Measurements from ENCODE around the gene TEAD1.
A peak's percentile ranks its signal among the peaks of the same experiment; 100 is the strongest.

TEAD1 gene

DNA sequence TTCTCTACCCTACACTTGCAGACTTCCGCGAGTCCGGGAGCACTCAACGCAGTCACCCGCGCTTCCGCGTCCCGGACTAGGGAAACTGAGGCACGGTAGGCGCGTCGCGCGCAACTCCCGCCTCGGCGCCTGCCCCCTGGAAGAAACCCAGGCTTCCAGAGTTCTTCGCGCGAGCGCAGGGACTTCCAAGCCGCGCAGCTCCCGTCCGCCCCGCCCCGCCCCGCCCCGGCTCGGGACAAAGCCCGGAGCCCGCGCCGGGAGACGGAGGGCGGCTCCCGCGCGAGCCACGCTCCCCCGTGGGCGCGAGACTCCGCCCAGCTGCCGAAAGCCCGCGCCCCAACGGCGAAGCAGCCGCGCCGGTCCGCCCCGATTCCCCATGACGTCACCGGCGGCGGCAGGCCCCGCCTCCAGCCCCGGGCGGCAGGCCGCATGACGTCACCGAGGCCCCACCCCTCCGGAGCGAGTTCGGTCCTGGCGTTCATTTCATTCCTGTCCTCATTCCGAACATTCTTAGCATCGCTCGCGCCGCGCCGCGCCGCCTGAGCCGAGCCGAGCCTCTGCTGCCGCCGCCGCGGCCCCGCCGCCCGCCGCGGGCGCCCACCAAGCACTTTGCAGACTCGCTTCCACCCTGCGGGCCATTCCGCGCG is at the start of gene TEAD1:
Gene TEAD1, plus strand, starts transcription at position 498 of the 647 bp plus-strand sequence.
- DNase-seq (ENCODE audit: low read depth, low spot score): peak; percentile 97

DNA sequence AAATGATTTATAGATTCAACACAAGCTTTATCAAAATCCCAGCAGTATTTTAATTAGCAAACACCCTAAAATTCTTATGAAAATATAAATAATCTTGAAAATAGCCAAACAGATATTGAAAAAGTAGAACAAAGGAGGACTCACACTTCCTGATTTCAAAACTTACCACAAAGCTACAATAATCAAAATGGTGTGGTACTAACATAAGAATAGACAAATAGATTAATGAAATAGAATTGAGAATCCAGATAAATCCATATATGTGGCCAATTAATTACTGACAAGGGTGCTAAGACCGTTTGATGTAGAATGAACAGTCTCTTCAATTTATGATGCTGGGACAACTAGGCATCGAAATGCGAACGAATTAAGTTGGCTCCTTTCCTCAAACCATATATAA is 49.6 kb upstream of the TEAD1 start:
- no peak for DNase-seq (ENCODE audit: low read depth, low spot score)

DNA sequence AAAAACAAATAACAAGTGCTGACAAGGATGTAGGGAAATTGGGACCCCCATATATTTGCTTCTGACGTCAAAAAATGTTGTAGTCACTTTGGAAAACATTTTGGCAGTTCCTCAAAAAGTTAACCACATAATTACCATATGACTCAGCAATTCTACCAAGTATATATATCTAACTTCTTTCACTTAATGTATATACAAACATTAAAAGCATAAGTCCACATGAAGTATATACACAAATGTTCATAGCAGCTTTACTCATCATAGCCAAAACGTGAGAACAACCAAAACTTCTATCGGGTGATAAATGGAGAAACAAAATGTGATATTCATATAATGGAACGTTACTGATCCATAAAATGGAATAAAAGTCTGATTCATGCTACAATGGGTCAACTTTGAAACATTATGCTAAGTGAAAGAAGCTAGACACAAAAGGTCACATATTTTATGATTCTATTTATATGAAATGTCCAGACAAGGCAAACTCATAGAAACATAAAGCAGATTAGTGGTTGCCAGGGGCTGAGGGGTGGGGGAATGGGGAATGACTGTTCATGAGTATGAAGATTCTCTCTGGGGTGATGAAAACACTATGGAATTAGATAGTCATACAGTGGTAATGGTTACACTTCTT is 48.7 kb upstream of the TEAD1 start:
- no peak for DNase-seq (ENCODE audit: low read depth, low spot score)

DNA sequence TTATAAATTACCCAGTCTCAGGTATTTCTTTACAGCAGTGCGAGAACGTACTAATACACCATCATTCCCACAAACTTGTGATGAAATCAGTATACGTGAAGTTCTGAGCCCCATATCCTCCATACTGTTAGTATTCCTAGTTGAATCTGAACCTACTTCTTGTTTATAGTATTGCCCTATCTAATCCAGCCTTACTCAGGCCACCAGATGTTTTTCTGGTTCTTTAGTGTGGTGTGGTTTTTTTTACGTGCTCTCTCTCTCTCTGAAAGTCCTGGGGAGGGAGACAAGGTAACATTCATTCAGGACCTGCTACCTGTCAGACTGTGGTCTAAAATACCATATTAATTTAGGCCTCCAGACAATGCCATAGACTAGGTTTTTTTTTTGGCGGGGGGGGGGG is 47.6 kb upstream of the TEAD1 start:
- no peak for DNase-seq (ENCODE audit: low read depth, low spot score)

DNA sequence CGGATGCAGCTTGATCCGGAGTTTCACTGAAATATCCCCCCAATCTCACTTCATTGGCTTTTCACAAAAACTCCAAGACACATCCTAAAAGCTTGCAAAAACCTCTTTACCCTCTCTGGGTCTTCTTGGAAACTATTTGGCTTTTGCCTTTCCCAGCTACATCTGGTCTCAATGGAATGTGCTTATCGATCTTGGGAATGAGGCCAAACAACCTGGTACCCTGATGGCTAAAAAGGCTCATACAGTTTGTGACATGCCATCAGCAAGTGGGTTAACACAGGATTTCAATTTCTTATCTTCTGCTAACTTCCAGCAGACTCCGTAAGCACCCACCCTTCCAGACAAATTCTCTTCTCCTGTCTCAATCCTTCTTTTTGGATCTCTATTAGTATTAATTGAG is 45.9 kb upstream of the TEAD1 start:
- DNase-seq (ENCODE audit: low read depth, low spot score): no peak

DNA sequence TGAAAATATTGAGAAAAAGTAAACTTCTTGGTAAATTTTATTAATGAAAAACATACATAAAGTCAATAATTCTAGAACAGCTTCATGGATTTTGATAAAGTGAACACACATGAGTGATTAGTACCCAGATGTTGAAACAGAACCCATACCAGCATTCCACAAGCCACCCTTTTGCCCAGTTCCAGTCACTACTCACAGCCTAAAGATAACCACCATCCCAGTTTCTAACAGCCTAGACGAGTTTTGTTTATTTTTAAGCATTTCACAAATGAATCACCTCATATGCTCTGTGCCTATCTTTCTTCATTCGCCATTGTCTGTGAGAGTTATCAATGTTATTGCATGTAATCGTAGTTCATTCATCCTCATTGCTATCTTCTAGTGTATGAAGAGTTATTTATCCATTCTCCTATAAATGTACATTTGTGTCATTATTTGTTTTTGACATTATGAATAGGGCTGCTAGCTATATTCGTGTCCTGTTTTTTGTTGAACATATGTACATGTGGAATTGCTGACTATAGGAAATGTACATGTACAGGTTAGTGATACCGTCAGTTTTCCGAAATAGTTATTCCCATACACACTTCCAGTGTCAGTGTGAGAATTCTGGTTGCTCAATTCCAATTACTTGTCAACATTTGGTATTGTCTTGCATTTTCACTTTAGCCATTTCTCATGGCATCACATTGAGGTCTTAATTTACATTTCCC is 44.5 kb upstream of the TEAD1 start:
- no peak for DNase-seq (ENCODE audit: low read depth, low spot score)

DNA sequence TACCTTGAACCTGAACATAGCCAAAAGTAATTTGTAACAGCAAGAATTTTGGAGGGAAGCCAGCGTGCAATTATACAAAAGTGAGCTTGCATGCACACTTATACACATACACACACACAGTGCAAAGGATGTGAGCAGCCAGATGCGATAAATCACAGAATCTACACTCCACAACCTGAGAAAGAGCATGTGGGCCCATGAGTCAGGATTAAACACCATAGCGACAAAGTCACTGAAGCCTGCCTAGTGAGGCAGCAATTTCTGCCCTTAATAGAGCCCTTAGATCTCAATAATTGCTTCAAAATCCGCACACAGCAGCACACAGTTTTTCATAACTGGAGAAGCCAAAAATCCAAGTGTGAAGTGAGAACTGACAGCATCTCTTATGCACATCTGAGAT is 42.6 kb upstream of the TEAD1 start:
- DNase-seq (ENCODE audit: low read depth, low spot score): no peak

DNA sequence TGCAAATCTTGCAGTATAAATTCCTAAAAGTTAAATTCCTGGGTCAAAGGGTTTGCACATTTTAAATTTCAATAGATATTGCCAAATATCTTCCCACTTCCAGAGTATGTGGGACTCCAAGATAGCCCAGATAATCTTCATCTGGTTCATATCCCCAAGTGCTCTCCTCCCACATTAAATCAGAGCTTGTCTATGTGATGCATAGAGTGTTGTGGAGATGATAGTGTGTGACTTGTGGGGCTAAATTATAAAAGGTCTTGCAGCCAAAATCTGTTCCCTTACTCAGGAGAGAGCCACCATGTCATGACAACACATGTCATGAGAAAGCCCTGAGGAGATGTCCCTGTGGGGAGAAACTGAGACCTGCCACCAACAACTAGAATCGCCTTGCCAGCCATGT is 39.9 kb upstream of the TEAD1 start:
- no peak for DNase-seq (ENCODE audit: low read depth, low spot score)

DNA sequence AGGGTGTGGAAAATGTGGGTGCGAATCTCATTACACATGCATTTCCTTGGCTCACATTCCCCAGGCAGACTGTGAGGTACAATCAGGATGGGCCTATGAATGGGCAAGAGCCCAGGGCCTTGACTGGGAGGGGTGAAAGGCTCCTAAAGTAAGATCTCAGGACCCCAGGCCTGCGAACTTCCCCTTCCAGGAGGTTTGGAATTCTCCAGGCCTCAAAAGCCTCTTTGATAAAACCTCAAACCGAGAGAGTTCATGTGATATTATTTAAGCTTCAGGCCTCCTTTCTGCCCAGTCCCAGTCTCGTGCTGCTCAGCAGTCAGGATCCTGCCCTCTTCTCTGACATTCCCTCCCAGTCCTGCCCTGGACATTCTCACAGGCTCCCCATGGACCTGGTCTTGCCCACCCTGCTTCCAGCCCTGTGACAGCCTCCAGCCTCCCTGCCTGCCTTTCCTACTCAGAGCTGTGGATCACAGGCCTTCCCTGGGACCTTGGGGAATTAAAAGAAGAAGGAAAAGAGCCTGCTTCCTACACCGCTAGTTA is 37.3 kb upstream of the TEAD1 start:
- no peak for DNase-seq (ENCODE audit: low read depth, low spot score)

DNA sequence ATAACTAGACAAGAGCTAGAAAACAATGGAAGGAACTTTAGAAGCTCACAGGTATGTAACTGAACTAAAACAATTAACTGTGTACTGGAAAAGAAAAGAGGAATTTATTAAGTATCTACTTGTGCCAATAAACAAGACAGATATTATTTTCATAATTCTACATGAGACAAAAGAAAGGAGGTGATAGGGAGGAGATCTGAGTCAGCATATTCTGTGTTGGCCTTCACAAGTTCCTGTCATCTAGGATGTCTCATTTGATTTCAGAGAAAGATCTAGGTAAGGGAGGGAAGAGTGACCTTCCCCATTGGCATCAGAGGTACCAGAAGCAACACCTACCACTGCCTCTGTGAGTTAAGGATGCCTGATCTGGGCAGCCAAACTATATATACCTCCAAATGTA is 34.8 kb upstream of the TEAD1 start:
- no peak for DNase-seq (ENCODE audit: low read depth, low spot score)

DNA sequence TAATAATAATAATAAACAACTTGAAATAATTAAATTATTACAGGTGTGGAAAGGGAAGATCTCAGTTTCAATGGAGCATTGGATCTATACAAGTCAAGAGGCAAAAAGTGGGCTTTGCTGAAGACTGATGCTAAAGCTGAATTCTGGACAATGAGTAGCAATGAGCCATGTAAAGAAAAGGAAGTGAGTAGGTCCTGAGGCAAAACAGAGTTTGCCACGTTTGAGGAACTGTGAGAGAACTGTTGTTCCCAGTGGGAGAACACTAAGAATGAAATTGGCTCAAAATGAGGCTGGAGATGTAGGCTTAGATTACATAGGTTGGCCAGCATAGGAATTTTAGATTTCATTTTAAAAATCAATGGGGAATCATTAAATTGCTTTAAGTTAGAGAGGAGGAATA is 33.9 kb upstream of the TEAD1 start:
- DNase-seq (ENCODE audit: low read depth, low spot score): no peak

DNA sequence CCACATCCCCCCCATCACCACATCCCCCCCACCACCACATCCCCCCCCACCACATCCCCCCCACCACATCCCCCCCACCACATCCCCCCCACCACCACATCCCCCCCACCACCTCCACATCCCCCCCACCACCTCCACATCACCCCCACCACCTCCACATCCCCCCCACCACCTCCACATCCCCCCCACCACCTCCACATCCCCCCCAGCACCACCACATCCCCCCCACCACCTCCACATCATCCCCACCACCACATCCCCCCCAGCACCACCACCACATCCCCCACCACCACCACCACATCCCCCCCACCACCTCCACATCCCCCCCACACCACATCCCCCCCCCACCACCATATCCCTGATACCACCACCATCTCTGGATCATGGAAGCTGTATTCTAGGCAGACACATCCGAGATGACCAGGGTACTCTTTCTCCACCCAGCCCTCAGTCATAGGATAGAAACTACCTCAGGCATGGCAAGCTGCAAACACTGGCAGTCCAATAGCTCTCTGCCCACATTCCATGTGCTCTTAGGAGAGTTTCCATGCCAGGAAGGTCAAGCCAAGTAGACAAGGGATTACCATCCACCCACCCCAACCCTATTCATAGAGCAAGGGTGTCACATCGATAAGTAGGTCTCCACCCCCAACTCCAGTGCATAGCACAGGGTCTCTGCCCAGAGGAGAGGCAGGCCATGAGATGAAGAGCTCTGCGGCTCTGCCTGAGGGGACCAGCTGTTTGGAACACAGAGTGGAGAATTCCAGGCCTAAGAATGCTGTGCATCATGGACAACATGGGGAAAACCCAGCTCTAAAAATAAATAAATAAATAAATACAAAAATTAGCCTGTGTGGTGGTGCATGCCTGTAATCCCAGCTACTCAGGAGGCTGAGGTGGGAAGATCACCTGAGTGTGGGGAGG is 33.0 kb upstream of the TEAD1 start:
- no peak for DNase-seq (ENCODE audit: low read depth, low spot score)

DNA sequence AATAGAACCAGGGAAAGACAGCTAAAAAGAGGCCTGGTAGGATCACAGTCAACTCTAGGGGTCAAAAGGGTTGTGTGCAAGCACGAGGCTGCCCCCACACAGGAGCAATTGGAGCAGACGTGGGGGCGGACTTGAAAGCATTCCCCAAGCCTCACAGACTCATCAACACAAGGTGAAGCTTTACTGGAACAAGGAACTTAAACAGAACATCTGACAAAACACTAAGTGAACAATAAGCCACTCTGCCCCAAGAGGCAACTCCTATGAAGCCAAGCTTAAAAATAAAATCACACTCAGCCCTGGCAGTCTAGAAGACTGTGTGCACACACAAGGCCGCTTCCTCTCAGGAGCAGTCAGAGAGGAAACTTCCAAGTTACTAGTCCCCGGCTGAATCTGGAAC is 32.2 kb upstream of the TEAD1 start:
- DNase-seq (ENCODE audit: low read depth, low spot score): peak; percentile 46

DNA sequence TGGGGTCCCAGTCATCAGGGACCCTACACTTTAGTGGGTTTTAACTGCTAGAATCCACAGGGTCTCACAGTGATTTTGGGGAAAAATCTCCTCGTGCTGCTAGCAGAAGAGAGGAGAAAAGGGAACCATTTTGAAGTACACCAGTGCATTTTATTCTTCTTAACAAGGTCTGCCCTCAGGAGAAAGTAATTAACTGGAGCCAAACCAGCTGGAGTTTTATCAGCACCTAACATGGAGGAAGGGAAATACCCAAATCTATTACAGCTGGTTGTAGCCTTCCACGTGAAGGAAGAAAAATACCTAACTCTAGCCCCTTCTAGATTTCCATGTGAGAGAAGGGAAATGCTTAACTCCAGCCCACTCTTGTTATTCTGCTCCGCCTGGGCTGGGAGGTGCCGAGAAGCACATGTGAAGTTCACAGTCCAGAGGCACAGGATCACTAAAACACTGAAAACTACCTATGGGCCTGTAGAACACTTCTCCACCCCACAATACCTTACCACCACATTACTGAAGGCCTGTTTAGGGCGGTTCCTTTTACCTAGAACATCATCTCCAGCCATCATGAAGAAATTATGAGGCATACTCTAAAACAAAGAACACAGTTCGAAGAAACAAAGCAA is 31.3 kb upstream of the TEAD1 start:
- peak; percentile 23 for DNase-seq (ENCODE audit: low read depth, low spot score)

DNA sequence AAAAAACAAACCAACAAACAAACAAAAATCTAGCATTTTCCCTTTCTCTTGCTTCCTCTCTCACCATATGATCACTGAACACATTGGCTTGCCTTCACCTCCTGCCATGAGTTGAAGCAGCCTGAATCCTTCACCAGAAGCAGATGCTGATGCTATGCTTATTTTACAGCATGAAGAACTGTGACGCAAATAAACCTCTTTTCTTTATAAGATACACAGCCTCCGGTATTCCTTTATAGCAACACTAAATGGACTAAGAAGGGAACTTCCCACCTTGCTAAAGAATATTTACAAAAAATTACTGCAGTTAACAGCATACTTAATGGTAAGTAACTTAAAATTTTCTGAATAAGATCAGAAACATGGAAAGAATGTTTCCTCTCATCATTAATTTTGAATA is 27.7 kb upstream of the TEAD1 start:
- DNase-seq (ENCODE audit: low read depth, low spot score): no peak

DNA sequence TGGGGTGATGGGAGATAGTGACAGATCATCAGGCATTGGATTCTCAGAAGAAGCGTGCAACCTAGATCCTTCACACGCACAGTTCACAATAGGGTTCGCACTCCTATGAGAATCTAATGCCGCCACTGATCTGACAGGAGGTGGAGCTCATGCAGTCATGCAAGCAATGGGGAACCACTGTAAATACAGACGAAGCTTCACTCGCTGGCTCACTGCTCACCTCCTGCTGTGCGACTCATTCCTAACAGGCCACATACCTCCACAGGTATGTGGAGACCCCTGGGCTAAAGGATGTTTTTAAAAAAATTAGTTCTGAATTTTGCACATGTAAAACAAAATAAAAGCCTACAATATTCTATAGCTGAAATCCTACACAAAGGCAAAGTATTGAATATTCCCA is 20.5 kb upstream of the TEAD1 start:
- peak; percentile 75 for DNase-seq (ENCODE audit: low read depth, low spot score)

DNA sequence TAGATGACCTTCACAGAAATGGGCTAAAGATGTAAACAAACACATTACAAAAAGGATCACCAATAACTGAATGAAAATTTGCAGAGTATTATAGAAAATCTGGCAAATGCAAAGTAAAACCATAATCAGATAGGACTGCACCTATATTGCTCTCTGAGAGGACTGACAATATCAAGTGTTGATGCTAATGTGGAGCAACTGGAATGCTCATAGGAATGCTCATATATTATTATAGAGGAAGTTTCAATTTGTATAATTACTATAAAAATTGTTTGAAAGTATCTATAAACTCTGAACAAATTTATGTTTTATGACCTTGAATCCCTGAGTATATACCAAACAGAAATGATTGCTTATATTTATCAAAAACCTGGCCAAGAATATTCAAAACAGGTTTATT is 18.4 kb upstream of the TEAD1 start:
- no peak for DNase-seq (ENCODE audit: low read depth, low spot score)

DNA sequence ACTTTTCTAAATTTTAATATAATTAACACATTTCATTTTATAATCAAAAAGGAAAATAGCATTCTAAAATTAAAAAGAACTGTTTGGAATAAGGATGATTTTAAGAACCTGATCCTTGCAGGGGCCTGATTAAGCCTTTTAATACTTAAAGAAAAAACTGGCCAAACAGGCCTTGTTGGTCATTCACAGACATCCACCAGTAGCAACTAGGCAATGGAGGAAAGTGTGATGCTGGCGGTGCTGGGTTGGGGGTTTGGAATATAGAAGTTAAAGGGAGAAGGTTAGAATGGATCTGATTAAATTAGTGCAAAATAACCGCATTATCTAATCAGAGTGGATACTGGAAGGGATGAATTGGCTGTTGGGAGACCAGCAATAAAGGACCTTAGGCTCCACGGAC is 16.9 kb upstream of the TEAD1 start:
- DNase-seq (ENCODE audit: low read depth, low spot score): no peak

DNA sequence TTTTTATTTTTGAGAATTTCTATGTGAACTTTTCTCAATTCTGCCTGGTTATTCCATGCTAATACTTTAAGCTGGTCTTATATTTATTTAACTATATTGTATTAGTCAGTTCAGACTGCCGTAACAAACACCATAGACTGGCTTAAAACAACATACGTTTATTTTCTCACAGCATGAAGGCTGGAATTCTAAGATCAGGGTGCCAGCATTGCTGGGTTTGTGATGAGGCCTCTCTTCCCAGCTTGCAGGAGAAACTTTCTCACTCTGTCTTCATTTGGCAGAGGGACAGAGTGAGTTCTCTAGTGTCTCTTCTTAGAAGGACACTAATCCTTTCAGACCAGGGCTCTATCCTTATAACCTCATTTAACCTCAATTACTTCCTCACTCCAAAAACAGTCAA is 16.2 kb upstream of the TEAD1 start:
- DNase-seq (ENCODE audit: low read depth, low spot score): no peak

DNA sequence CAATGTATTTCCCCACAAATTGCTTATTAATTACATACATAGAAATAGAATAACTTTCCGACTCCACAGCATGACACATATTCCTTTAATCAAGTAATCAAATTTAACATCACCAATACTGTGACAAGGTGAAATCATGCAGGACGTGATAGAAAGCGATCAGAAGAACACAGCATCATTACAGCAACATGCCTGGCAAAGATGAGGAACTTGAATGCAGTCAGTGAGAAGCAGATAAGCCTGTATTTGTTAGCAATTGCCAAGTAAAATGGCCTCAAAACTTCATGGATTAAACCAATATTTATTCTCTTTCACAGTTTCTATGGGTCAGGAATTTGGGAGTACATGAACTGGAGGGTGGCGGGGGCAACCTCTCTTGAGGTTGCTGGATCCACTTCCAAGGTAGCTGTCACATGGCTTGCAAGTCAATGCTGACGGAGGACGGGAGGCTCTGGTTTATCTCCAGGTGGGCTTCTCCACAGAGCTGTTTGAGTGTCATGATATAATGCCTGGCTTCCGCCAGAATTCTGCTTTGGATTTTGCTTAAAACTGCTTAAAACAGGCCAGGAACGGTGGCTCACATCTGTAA is 12.0 kb upstream of the TEAD1 start:
- DNase-seq (ENCODE audit: low read depth, low spot score): peak; percentile 5

DNA sequence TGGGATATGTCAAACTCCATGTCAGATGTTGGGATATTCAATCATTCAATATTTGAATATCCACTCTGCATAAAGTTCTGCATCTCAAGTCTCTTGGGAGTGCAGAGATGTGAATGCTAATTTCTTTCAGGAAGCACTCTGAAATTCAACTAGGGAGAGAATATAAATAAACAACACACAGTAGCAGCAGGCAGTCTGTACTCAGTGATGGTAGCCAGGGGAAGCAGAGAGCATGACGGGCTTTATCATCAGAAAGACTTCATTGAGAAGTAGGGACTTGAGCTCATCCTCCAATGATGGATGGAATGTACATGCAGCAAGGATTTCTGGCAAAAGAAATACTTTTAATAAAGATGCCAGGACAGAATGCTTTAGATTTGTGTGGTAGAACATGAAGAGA is 9.8 kb upstream of the TEAD1 start:
- DNase-seq (ENCODE audit: low read depth, low spot score): no peak

Data from ELF-1 (cell line).